ENCODE data around the gene PFKFB4. TPM values are rescaled to one million over a fixed set of nuclear protein-coding genes. Genes with fewer than 3 reads are reported as not detected.

Gene PFKFB4
- total RNA-seq, 1 experiment from 2014 or later, result 12.3 TPM

DNA sequence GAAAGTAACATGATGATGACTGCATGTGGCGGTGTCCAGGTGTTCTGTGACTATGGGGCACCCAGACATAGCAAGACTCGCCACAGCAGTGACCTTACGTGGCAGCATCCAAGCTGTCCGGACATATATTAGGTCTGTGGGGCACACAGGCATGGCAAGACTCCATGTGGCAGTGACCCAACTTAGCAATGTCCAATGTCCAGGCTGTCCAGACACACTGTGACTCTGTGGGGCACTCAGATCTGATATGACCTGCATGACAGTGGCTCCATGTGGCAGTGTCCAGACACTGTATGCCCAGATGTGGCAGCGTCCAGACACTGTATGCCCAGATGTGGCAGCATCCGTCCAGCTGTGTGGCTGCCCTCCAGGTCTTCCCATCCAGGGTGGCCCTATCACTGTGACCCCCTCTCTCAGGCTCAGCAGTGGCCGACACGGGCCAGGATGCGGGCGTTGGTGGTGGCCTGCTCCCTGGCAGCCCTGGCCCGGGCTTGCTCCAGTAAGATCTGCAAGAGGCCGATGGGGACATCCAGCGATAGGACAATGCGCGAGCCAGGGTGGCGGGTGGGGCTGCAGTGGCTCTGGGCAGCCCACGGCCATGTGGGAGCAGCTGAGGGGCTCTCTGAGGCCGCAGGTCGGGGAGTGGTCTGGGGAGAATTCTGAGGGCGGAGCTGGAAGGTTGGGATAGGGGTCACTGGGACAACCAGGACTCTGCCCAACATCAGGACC, 5.9 kb upstream of the PFKFB4 start:
- Histone ChIP-seq H3K56ac (ENCODE audit: insufficient read length, low read depth, low read length) (no peak overlapping the region), H3K14ac (ENCODE audit: insufficient read depth, low read length) (no peak overlapping the region), H2BK12ac (ENCODE audit: insufficient read length, low read depth, low read length) (no peak overlapping the region), H4K20me1 (ENCODE audit: control insufficient read depth, insufficient read depth, insufficient read length) (no peaks in the 10 kb centered on the region), H3K23me2 (ENCODE audit: insufficient read length, low read depth, low read length, poor library complexity, severe bottlenecking) (no peaks in the 10 kb centered on the region), H3K9ac (ENCODE audit: extremely low read depth, insufficient read length, low read length) (no peak overlapping the region), H3K4ac (ENCODE audit: low read depth, low read length) (no peak overlapping the region), H2AFZ (ENCODE audit: low read length) (no peak overlapping the region), H2BK5ac (ENCODE audit: insufficient read length, low read length) (no peak overlapping the region), H3K18ac (ENCODE audit: insufficient read length, low read depth, low read length) (no peak overlapping the region), H3K79me2 (ENCODE audit: insufficient read depth, low read length) (no peaks in the 10 kb centered on the region), H3K4me1 (ENCODE audit: insufficient read depth, low read length) (peaks cover 6% of the 10 kb centered on the region; the same call in 1 of the 2 replicates), H3K27me3 (ENCODE audit: insufficient read depth, low read length) (no peaks in the 10 kb centered on the region), H3K4me2 (ENCODE audit: insufficient read depth, insufficient read length, low read length) (no peak overlapping the region), H2BK120ac (ENCODE audit: low read depth, low read length, poor library complexity, severe bottlenecking) (no peak overlapping the region), H4K8ac (replicated peaks; ENCODE audit: insufficient read length, low read depth, low read length) (no peak overlapping the region), H3K9me3 (ENCODE audit: control insufficient read depth, low read depth, low read length) (no peaks in the 10 kb centered on the region), H2BK15ac (ENCODE audit: low read depth, low read length) (no peak overlapping the region), H3K23ac (ENCODE audit: insufficient read length, low read depth, low read length) (no peak overlapping the region), H4K91ac (ENCODE audit: insufficient read length, low read depth, low read length) (no peak overlapping the region), H3K27ac (ENCODE audit: insufficient read length, low read depth, low read length) (no peak overlapping the region), H3T11ph (ENCODE audit: low read length) (no peak overlapping the region), H2BK20ac (ENCODE audit: low read depth, low read length, poor library complexity, severe bottlenecking) (no peak overlapping the region), H3K79me1 (ENCODE audit: insufficient read depth, low read depth, low read length, poor library complexity, severe bottlenecking) (no peaks in the 10 kb centered on the region), H2AK5ac (ENCODE audit: insufficient read length, low read length) (no peak overlapping the region), H4K5ac (ENCODE audit: insufficient read length, low read depth, low read length) (no peak overlapping the region)
- peaks cover 0 to 9% (median 0%) of the 10 kb centered on the region in 3 experiments; a peak in 1 of 7 replicates for H3K36me3 Mint-ChIP-seq (ENCODE audit: insufficient read depth in 1 of 3, low read depth in 3 of 3)
- peaks cover 42 to 52% of the 10 kb centered on the region in 2 experiments for H3K4me1 Mint-ChIP-seq
- WGBS (ENCODE audit: extremely low coverage, insufficient read length, low lambda C conversion rate), result no CpG with 5 or more reads among the region's 20 CpGs
- H3K4me3 Mint-ChIP-seq, result no peak overlapping the region
- TF ChIP-seq, protein P1, sequence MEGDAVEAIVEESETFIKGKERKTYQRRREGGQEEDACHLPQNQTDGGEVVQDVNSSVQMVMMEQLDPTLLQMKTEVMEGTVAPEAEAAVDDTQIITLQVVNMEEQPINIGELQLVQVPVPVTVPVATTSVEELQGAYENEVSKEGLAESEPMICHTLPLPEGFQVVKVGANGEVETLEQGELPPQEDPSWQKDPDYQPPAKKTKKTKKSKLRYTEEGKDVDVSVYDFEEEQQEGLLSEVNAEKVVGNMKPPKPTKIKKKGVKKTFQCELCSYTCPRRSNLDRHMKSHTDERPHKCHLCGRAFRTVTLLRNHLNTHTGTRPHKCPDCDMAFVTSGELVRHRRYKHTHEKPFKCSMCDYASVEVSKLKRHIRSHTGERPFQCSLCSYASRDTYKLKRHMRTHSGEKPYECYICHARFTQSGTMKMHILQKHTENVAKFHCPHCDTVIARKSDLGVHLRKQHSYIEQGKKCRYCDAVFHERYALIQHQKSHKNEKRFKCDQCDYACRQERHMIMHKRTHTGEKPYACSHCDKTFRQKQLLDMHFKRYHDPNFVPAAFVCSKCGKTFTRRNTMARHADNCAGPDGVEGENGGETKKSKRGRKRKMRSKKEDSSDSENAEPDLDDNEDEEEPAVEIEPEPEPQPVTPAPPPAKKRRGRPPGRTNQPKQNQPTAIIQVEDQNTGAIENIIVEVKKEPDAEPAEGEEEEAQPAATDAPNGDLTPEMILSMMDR (conservative IDR thresholded peaks at IDR 0.05), result no peak
- peak overlapping the region in 2 of 3 experiments; percentile 0 to 25; a peak in 2 of 7 replicates for H3K27ac Mint-ChIP-seq
- H3K27me3 Mint-ChIP-seq (ENCODE audit: low read depth), result peaks cover 2% of the 10 kb centered on the region; the same call in 1 of the 2 replicates
- no peaks in the 10 kb centered on the region; a peak in 1 of 5 replicates for H3K9me3 Mint-ChIP-seq
- no peak for DNase-seq
